B cell (primary cell): ENCODE measurements around the gene BCKDK. TPM values are rescaled to one million over a fixed set of nuclear protein-coding genes. Genes with fewer than 3 reads are reported as not detected.

Experiments used
- ATAC-seq: fragments of 200-7000 bp; cut with Tn5 transposase; one replicate; pipeline ENCODE4 v1.10.0; 2021; ENCODE audit warnings: low read depth, mild to moderate bottlenecking, moderate number of reproducible peaks, moderate library complexity
- CTCF ChIA-PET: fragments of 350-600 bp; sonication (Branson Sonifier 250); formaldehyde crosslinking; loops from one replicate; lab custom pipeline; 2021; ENCODE audit warnings: antibody characterized with exemption, inconsistent platforms; lab: Charles Lee
- POLR2A ChIA-PET: fragments of 350-600 bp; sonication (Branson Sonifier 250); formaldehyde crosslinking; loops from one replicate; lab custom pipeline; 2021; ENCODE audit warnings: antibody characterized with exemption; lab: Charles Lee
- DNase-seq: peaks from one replicate; pipeline ENCODE4 v3.0.0; 2013
- H2AFZ ChIP-seq: 2 replicates; pipeline ENCODE4 v1.6.1; 2012; ENCODE audit warnings: mild to moderate bottlenecking, low read depth, low read length; ENCODE audit not compliant: insufficient read depth, poor library complexity, severe bottlenecking
- H3K27ac ChIP-seq, 2 donors: 1 replicate in 1 of 2; 2 replicates in 1 of 2; pipeline ENCODE4 v1.5.1; 2012 to 2013; ENCODE audit warnings: low read length in 2 of 2, mild to moderate bottlenecking in 2 of 2, moderate library complexity in 1 of 2
- H3K27me3 ChIP-seq, 4 experiments: fragments of 200-600 bp in 1 of 4; sonication (generic) in 1 of 4; replicated peaks in 1 of 4; 1 replicate in 2 of 4; 2 replicates in 2 of 4; pipeline versions ENCODE4 v1.6.1 to v1.7.0; 2013 to 2016; ENCODE audit warnings: low read length in 3 of 4, mild to moderate bottlenecking in 2 of 4, mixed read lengths in 1 of 4, moderate library complexity in 1 of 4; ENCODE audit not compliant: insufficient read depth in 4 of 4, control insufficient read depth in 3 of 4; ENCODE audit errors: control extremely low read depth in 1 of 4
- H3K36me3 ChIP-seq, 2 experiments: replicated peaks in 1 of 2; 1 replicate in 1 of 2; 2 replicates in 1 of 2; pipeline versions ENCODE4 v1.6.1 to v1.7.1; 2013; ENCODE audit warnings: low read length in 1 of 2; ENCODE audit not compliant: insufficient read depth in 2 of 2, control insufficient read depth in 1 of 2; ENCODE audit errors: control extremely low read depth in 1 of 2, extremely low read depth in 1 of 2
- H3K4me1 ChIP-seq, 2 donors: fragments of 200-600 bp in 1 of 2; sonication (generic) in 1 of 2; 1 replicate in 1 of 2; 2 replicates in 1 of 2; pipeline versions ENCODE4 v1.5.1 to v1.6.1; 2013 to 2017; ENCODE audit warnings: low read length in 2 of 2; ENCODE audit not compliant: control insufficient read depth in 2 of 2, insufficient read depth in 2 of 2
- H3K4me2 ChIP-seq: replicated peaks from 2 replicates; pipeline ENCODE3; 2012; ENCODE audit warnings: mild to moderate bottlenecking, low read depth, low read length; ENCODE audit not compliant: poor library complexity, severe bottlenecking
- H3K4me3 ChIP-seq, 5 experiments: fragments of 200-600 bp in 1 of 5; sonication (generic) in 1 of 5; 1 replicate in 3 of 5; 2 replicates in 2 of 5; pipeline versions ENCODE4 v1.5.1 to v1.7.0; 2011 to 2016; ENCODE audit warnings: low read length in 4 of 5, mild to moderate bottlenecking in 4 of 5, low read depth in 2 of 5, control low read depth in 1 of 5, moderate library complexity in 1 of 5; ENCODE audit not compliant: insufficient read depth in 1 of 5; ENCODE audit errors: control extremely low read depth in 1 of 5, extremely low read depth in 1 of 5
- H3K79me2 ChIP-seq: fragments of 200-600 bp; sonication (generic); one replicate; pipeline ENCODE4 v1.6.0; 2016; ENCODE audit warnings: low read length; ENCODE audit not compliant: control insufficient read depth, insufficient read depth
- H3K9ac ChIP-seq: fragments of 200-600 bp; sonication (generic); 2 replicates; pipeline ENCODE4 v1.6.1; 2017; ENCODE audit warnings: mild to moderate bottlenecking, low read length, moderate library complexity
- H3K9me3 ChIP-seq, 3 donors: one replicate each; pipeline versions ENCODE4 v1.6.1 to v1.7.1; 2013; ENCODE audit warnings: low read length in 2 of 3; ENCODE audit not compliant: control insufficient read depth in 2 of 3, insufficient read depth in 1 of 3; ENCODE audit errors: control extremely low read depth in 1 of 3
- H4K20me1 ChIP-seq: 2 replicates; pipeline ENCODE4 v1.6.0; 2012; ENCODE audit warnings: mild to moderate bottlenecking, low read length; ENCODE audit not compliant: insufficient read depth, control insufficient read depth, poor library complexity, severe bottlenecking
- H3K27ac Mint-ChIP-seq: one replicate; pipeline ENCODE4 v1.8.0; 2021; ENCODE audit warnings: mixed read lengths
- H3K27me3 Mint-ChIP-seq: one replicate; pipeline ENCODE4 v1.8.0; 2021; ENCODE audit warnings: mixed read lengths
- H3K4me1 Mint-ChIP-seq: one replicate; pipeline ENCODE4 v1.8.0; 2021; ENCODE audit warnings: mixed read lengths
- H3K4me3 Mint-ChIP-seq: one replicate; pipeline ENCODE4 v1.8.0; 2021; ENCODE audit warnings: mixed read lengths
- H3K9me3 Mint-ChIP-seq: one replicate; pipeline ENCODE4 v1.8.0; 2022; ENCODE audit warnings: mixed read lengths; ENCODE audit not compliant: insufficient read depth
- EZH2 ChIP-seq: IDR thresholded peaks from 2 replicates; pipeline ENCODE4 v1.6.1; 2012; ENCODE audit warnings: borderline replicate concordance, low read depth, mild to moderate bottlenecking, moderate library complexity, low read length; ENCODE audit not compliant: insufficient read depth, poor library complexity, severe bottlenecking
- WGBS: methylation state at CpG from one replicate; pipeline ENCODE4 v1.1.5; 2013; ENCODE audit warnings: missing lambda C conversion rate; ENCODE audit not compliant: insufficient coverage; 5-methylcytosine and 5-hydroxymethylcytosine counted together
- intact Hi-C: fragments of 100-400 bp; cut with micrococcal nuclease; formaldehyde crosslinking; loops from one replicate; pipeline ENCODE4 v1.10.0; 2022
- polyA plus RNA-seq: library from polyadenylated mRNA; depleted of rRNA; stranded (reverse); fragments of >200 nt; gene quantifications from 2 replicates; pipeline ENCODE4 v1.2.3, GENCODE V29; 2012
- total RNA-seq, 2 donors: library from RNA; stranded (reverse); fragments of 120-200 nt in 1 of 2; gene quantifications; 1 replicate in 1 of 2; 2 replicates in 1 of 2; pipeline versions ENCODE4 v1.2.3 to v1.2.4, GENCODE V29; 2013 to 2022
- TF ChIP-seq, protein P1 (sequence below): fragments of 200-600 bp; IDR thresholded peaks from one replicate; pipeline ENCODE4 v1.8.0; 2022; ENCODE audit warnings: antibody characterized with exemption, mild to moderate bottlenecking

BCKDK gene
- total and polyA plus RNA-seq, 2 donors (not counting 1 experiment from before 2014, with no cell fraction given) = 24.7 to 27.6 TPM

DNA sequence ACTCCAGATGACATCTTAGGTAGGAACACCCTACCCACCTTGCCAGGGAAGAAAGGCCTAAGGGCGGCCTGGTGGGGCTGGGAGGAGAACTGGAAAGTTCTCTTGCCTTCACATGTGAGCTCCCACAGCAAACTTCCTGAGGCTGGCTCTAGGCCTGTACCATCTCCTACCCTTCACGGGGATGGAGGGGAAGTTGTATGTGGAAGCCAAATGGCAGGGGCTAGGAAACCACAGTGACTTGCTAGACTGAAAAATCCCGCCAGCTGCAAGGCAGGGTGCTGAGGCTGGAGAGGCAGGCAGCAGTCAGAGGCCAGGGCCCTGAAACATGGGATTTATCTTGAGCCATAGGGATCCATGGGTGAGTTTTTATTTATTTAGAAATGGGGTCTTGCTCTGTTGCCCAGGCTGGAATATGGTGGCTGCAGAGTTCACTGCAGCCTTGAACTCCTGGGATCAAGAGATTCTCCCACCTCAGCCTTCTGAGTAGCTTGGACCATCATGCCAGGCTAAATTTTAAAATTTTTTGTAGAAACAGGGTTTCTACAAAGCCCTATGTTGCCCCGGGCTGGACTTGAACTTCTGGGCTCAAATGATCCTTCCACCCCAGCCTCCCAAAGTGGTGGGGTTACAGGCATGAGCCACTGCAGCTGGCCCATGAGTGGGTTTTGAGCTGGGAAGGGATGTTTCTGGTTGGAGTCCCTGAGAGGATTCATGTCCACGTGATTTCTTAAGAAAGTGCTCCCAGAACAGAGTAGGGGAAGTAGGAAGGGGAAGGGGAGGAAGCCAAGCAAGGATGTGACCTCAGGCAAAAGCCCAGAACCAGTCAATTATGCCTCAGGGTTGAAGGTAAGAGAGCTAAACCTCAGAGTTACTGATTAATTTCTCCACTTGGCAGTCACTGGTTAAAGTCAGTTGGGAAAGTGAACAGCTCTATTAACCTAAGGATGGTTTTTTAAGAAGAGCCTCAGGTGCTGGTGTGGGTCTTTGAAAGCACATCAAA lies 5.2 kb downstream of the BCKDK start:
- ATAC-seq (no peak), DNase-seq (no peak)
- H3K4me2 ChIP-seq = no peak overlapping the region
- no peaks in the 10 kb centered on the region for H3K27me3 ChIP-seq
- ChIA-PET CTCF (interaction anchor here (0.6 kb wide), 1 partner anchor 29 kb away, joined by 3 read pairs; no protein-coding TSS in a partner anchor), POLR2A (interaction anchor here (0.6 to 0.7 kb wide), 3 partner anchors 54 to 189 kb away, joined by 3 to 4 read pairs (median 4); no protein-coding TSS in a partner anchor)
- intact Hi-C loops = no loop called here
- H3K9ac ChIP-seq = no peak overlapping the region
- peaks cover 9 to 18% of the 10 kb centered on the region in 2 donors for H3K4me1 ChIP-seq
- peaks cover 1 to 31% of the 10 kb centered on the region in 2 experiments for H3K36me3 ChIP-seq
- H3K4me3 Mint-ChIP-seq = no peak overlapping the region
- no peak overlapping the region for H3K27ac Mint-ChIP-seq
- H3K9me3 Mint-ChIP-seq = no peaks in the 10 kb centered on the region
- no peak overlapping the region for H3K4me3 ChIP-seq
- peaks cover 21% of the 10 kb centered on the region for H3K79me2 ChIP-seq
- H4K20me1 ChIP-seq = peaks cover 10% of the 10 kb centered on the region
- H3K27ac ChIP-seq = peak overlapping the region in 1 of 2 donors; percentile 41
- H3K27me3 Mint-ChIP-seq = no peaks in the 10 kb centered on the region
- no peak for TF ChIP-seq EZH2
- TF ChIP-seq, protein P1, sequence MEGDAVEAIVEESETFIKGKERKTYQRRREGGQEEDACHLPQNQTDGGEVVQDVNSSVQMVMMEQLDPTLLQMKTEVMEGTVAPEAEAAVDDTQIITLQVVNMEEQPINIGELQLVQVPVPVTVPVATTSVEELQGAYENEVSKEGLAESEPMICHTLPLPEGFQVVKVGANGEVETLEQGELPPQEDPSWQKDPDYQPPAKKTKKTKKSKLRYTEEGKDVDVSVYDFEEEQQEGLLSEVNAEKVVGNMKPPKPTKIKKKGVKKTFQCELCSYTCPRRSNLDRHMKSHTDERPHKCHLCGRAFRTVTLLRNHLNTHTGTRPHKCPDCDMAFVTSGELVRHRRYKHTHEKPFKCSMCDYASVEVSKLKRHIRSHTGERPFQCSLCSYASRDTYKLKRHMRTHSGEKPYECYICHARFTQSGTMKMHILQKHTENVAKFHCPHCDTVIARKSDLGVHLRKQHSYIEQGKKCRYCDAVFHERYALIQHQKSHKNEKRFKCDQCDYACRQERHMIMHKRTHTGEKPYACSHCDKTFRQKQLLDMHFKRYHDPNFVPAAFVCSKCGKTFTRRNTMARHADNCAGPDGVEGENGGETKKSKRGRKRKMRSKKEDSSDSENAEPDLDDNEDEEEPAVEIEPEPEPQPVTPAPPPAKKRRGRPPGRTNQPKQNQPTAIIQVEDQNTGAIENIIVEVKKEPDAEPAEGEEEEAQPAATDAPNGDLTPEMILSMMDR = no peak
- peaks cover 19% of the 10 kb centered on the region for H3K4me1 Mint-ChIP-seq
- no peaks in the 10 kb centered on the region for H3K9me3 ChIP-seq
- 30% methylated on average over 2 of the region's 5 CpGs for WGBS
- H2AFZ ChIP-seq = no peak overlapping the region
